ENCODE results near the gene LIMA1.

The LIMA1 gene

GRCh38 chr12:50218386-50218785 lies 64.9 kb downstream of the LIMA1 start:
- DNase-seq (ENCODE audit: low read depth in 2 of 2) = no peak

- no peak for DNase-seq (ENCODE audit: low read depth in 2 of 2)
Measured at GRCh38 chr12:50217202-50217601, 66.1 kb downstream of the LIMA1 start.

- DNase-seq (ENCODE audit: low read depth in 2 of 2) = no peak
Measured at GRCh38 chr12:50215033-50215432, 68.3 kb downstream of the LIMA1 start.

- DNase-seq (ENCODE audit: low read depth in 2 of 2) = no peak
Measured at GRCh38 chr12:50214018-50214417, 69.3 kb downstream of the LIMA1 start.

GRCh38 chr12:50213439-50213838 lies 69.9 kb downstream of the LIMA1 start:
- DNase-seq (ENCODE audit: low read depth in 2 of 2) = no peak

GRCh38 chr12:50212071-50212467 lies 71.3 kb downstream of the LIMA1 start:
- DNase-seq (ENCODE audit: low read depth in 2 of 2) = no peak

GRCh38 chr12:50211392-50212070 lies 71.8 kb downstream of the LIMA1 start:
- no peak for DNase-seq (ENCODE audit: low read depth in 2 of 2)

GRCh38 chr12:50207424-50207823 lies 75.9 kb downstream of the LIMA1 start:
- DNase-seq (ENCODE audit: low read depth in 2 of 2) = no peak

GRCh38 chr12:50205648-50206047 lies 77.7 kb downstream of the LIMA1 start:
- no peak for DNase-seq (ENCODE audit: low read depth in 2 of 2)

GRCh38 chr12:50203691-50204090 lies 79.6 kb downstream of the LIMA1 start:
- no peak for DNase-seq (ENCODE audit: low read depth in 2 of 2)

- DNase-seq (ENCODE audit: low read depth in 2 of 2) = no peak
Measured at GRCh38 chr12:50201987-50202521, 81.3 kb downstream of the LIMA1 start.

GRCh38 chr12:50200552-50201273 lies 82.6 kb downstream of the LIMA1 start:
- no peak for DNase-seq (ENCODE audit: low read depth in 2 of 2)

GRCh38 chr12:50198829-50199228 lies 84.5 kb downstream of the LIMA1 start:
- no peak for DNase-seq (ENCODE audit: low read depth in 2 of 2)

- no peak for DNase-seq (ENCODE audit: low read depth in 2 of 2)
Measured at GRCh38 chr12:50197297-50197727, 86.0 kb downstream of the LIMA1 start.

GRCh38 chr12:50196537-50196936 lies 86.8 kb downstream of the LIMA1 start:
- DNase-seq (ENCODE audit: low read depth in 2 of 2) = no peak

GRCh38 chr12:50195832-50196231 lies 87.5 kb downstream of the LIMA1 start:
- no peak for DNase-seq (ENCODE audit: low read depth in 2 of 2)

GRCh38 chr12:50192908-50193307 lies 90.4 kb downstream of the LIMA1 start:
- no peak for DNase-seq (ENCODE audit: low read depth in 2 of 2)

- no peak for DNase-seq (ENCODE audit: low read depth in 2 of 2)
Measured at GRCh38 chr12:50192236-50192635, 91.1 kb downstream of the LIMA1 start.

- DNase-seq (ENCODE audit: low read depth in 2 of 2) = no peak
Measured at GRCh38 chr12:50190859-50191258, 92.5 kb downstream of the LIMA1 start.

- DNase-seq (ENCODE audit: low read depth in 2 of 2) = no peak
Measured at GRCh38 chr12:50188875-50189575, 94.3 kb downstream of the LIMA1 start.

- DNase-seq (ENCODE audit: low read depth in 2 of 2) = no peak
Measured at GRCh38 chr12:50188241-50188781, 95.0 kb downstream of the LIMA1 start.

All from activated CD4-positive, alpha-beta T cell treated with anti-CD3 and anti-CD28 coated beads for 24 hours (primary cell).